Cerebellar cortex (tissue), 1 donor: Measurements from ENCODE around the gene P4HB.

Source experiments
- DNase-seq: peaks from one replicate; pipeline ENCODE4 v3.0.0-alpha.2; 2015; ENCODE audit warnings: low spot score

The P4HB gene

GRCh38 chr17:81811705-81812570 is 48.4 kb downstream of the P4HB start:
- DNase-seq, result no peak

DNA sequence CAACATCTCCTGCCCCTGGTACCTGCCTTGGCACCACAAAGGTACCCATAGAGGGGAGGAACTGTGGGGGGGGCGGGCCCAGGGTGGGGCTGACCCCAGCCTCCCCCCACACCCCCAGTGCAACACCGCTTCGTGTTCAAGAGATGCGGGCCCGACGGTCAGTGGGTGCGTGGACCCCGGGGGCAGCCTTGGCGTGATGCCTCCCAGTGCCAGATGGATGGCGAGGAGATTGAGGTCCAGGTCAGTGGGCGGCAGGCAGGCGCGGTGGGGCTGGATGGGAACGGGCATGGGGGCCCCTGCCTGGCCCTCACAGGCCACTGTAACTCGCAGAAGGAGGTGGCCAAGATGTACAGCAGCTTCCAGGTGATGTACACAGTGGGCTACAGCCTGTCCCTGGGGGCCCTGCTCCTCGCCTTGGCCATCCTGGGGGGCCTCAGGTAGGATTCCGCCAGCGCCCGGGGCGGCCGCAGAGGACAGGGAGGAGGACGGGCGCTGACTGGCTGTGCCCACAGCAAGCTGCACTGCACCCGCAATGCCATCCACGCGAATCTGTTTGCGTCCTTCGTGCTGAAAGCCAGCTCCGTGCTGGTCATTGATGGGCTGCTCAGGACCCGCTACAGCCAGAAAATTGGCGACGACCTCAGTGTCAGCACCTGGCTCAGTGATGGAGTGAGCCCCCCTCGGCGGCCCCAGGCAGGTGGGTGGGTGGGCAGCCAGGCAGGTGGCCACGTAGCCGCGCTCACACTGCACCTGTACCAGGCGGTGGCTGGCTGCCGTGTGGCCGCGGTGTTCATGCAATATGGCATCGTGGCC is 49.2 kb downstream of the P4HB start:
- DNase-seq, result no peak

- DNase-seq, result no peak
Observed at GRCh38 chr17:81810476-81810875, 49.9 kb downstream of the P4HB start.

DNA sequence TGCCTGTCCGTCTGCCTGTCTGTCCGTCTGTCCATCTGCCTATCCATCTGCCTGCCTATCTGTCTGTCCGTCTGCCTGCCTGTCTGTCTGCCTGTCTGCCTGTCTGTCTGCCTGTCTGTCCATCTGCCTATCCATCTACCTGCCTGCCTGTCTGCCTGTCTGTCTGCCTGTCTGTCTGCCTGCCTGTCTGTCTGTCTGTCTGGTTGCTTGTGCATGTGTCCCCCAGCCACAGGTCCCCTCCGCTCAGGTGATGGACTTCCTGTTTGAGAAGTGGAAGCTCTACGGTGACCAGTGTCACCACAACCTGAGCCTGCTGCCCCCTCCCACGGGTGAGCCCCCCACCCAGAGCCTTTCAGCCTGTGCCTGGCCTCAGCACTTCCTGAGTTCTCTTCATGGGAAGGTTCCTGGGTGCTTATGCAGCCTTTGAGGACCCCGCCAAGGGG is 50.8 kb downstream of the P4HB start:
- DNase-seq, result no peak

- DNase-seq, result no peak
Observed at GRCh38 chr17:81808778-81809555, 51.4 kb downstream of the P4HB start.

DNA sequence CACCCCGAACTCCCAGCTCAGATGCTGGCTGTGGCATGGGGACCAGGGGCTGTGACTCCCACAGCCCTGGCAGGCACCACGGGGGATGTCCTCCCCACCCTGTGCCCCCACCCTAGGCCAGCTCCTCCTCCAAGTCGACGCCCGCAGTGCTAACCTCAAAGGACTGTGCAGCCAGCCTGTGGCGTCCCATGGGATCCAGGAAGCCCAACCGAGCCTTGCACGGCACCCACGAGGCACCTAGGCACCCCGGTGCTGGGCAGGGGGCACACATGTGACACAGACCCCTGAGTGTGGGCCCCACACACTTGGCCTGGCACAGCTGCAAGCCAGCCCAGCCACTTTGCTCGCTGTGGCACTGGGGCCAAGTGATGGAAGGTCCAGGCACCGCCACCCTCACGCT is 52.5 kb downstream of the P4HB start:
- DNase-seq, result no peak

DNA sequence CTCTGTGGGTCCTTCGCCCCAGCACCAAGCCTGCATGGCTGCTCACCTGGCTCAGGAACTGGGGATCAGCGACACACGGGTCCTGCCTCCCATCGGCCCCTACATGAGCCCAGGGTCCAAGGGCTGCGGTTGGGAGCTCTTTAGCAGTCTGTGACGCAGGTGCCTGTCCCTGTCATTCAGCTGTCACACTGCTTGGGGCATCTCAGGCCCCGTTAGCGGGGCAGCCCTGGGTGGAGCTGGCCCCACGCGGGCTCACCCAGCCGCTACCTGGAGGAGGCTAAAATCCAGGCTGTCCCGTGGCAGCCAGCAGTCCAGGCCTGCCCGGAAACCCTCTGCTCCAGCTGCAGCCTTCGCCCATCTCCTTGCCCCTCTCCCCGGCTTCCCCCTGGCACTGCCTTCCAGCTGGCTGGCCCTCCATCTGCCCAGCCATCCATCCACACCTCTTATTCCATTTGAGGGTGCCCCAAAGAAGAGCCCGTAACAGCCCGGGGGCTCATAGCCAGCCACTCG is 53.1 kb downstream of the P4HB start:
- no peak for DNase-seq

GRCh38 chr17:81806461-81807209 is 53.7 kb downstream of the P4HB start:
- DNase-seq, result no peak

- DNase-seq, result no peak
Observed at GRCh38 chr17:81805707-81806460, 54.5 kb downstream of the P4HB start.

DNA sequence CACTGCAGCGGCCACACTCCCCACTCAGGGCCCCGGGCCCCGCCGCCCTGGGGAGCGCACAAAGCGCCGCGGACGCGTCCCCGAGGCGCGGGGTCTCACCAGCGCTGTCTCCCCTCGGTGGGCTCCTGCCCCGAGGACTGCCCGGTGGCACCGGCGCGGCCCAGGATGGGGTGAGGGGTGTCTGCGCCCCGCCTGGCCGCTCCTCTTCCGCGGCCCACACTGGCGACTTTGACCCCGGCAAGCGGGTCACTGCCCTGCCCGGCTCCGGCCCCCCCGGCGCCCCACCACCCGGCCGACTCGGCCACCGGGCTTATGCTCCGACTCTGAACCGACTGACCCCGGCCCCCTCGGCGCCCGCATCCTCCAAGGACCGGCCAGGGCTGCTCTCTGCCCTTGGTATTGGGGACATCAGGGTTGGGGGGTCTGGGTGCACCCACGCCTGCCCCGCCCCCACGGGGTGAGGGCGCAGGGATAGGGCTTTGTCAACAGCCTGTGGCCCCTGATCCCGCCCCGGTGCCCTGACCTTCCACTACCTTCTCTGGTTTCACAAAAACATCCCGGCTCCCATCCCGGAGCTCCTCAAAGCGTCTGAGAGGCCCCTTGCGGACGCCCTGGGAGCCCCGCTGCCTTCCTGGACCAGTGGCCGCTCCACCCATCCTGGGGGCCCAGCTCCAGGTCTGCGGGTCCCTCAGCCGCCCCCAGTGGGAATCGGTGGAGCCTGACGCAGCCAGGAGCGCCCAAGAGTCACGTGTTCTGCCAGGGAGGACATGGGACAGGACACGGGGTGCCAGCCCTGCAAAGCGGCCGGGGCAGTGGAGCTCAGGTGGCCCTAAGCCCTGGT is 55.6 kb downstream of the P4HB start:
- DNase-seq, result no peak

DNA sequence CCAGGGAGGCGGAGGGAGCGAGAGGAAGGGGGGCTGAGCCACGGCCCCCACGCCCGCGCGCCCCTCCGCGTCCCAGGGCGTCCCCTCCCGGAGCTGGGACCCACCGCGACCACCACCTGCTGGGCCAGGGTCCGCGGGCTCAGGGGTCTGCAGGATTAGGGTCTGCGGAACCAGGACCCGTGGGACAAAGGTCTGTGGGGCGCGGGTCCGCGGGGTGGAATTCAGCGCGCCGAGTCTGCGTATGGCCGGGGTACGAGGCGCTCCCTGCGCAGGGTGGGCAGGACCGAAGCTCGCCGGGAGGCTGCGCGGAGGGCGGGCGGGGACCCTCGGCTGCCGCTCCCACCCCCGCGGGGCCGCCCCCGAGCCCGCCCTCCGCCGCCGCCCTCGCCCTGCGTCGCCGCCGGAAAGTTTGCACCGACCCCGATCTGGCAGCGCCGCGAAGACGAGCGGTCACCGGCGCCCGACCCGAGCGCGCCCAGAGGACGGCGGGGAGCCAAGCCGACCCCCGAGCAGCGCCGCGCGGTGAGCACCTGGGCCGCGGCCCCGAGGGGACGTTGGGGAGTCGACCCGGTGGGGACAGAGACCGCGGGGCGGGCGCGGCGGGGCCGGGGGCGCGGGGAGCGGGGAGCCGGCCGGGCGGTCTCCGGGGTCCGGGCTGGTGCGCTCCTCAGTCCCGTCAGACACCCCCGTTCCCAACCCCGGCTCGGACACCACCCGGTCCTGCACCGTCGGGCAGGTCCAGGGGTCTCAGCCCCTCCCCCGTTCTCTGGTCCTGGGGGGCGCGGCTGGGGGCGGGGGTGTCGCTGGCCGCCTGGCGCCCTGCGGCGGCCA is 56.4 kb downstream of the P4HB start, which contains the start of gene GCGR:
GCGR (plus strand) TSS at position 423 of the 831 bp plus-strand sequence. CDS start 4,869 bp downstream, outside the sequence.
- DNase-seq, result no peak

GRCh38 chr17:81802856-81803643 is 57.3 kb downstream of the P4HB start:
- no peak for DNase-seq

- DNase-seq, result no peak
Observed at GRCh38 chr17:81802048-81802758, 58.1 kb downstream of the P4HB start.

DNA sequence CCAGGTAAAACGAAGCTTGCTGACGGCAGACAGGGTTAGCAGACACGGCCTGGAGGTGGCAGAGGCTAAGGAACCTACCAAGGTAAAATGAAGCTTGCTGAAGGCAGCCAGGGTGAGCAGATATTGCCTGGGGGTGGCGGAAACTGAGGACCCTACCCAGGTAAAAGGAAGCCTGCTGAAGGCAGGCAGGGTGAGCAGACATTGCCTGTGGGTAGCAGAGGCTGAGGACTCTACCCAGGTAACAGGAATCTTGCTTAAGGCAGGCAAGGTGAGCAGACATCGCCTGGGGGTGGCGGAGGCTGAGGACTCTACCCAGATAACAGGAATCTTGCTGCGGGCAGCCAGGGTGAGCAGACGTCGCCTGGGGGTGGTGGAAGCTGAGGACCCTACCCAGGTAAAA is 59.0 kb downstream of the P4HB start:
- DNase-seq, result no peak

DNA sequence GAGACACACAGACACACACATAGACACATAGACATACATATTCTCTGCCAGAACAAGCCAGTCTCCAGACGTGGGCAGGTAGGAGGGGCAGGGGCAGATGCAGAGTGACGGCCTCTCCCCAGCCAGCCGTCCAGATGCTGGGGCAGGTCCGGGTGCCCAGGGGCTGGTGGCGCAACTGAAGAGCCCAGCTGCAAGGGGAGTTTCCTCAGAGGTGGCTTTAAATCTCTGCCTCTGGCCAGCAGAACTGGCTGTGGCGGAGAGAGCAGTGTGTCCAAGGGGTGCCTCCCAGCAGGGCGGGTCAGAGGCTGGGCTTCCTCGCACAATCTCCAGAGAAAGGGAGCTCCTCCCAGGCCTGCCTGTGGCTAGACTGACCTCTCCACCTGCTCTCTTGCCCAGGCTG is 65.8 kb downstream of the P4HB start:
- no peak for DNase-seq

- no peak for DNase-seq
Observed at GRCh38 chr17:81794074-81794476, 66.3 kb downstream of the P4HB start.
